NK-92 (cell line): ENCODE measurements around the gene TMEFF2.
"Not testable (repeated sequence)": the region's sequence is repeated elsewhere in the genome, so short reads cannot be mapped to it uniquely, and the experiment has no call there.

Experiments
- DNase-seq: peaks from one replicate; lab custom pipeline; 2025; ENCODE audit not compliant: unreplicated experiment; lab: John Stamatoyannopoulos, UW

The TMEFF2 gene

GRCh38 chr2:192132604-192133003 is 62.1 kb downstream of the TMEFF2 start:
- DNase-seq, result not testable (repeated sequence)

GRCh38 chr2:192130312-192130711 is 64.4 kb downstream of the TMEFF2 start:
- not testable (repeated sequence) for DNase-seq

GRCh38 chr2:192128655-192129054 is 66.1 kb downstream of the TMEFF2 start:
- no peak for DNase-seq

GRCh38 chr2:192127434-192127833 is 67.3 kb downstream of the TMEFF2 start:
- no peak for DNase-seq

GRCh38 chr2:192126912-192127311 is 67.8 kb downstream of the TMEFF2 start:
- no peak for DNase-seq

DNA sequence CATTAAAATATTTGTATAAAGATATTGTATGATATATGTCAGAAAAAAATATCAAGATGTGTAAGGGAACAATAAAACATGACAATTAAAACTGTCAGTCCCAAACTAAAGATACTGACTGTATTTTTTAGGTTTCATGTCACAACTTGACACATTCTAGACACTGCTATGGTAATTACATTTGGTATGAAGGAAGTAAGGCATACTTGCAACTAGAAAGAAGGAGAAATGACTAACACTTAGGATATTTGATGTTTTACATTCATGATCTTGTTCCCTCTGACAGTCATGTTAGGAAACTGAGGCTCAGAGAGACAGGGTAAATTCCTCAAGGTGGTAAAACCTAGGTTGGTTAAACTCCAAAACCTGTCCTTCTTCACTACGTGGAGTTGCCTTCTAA is 68.3 kb downstream of the TMEFF2 start:
- no peak for DNase-seq

- no peak for DNase-seq
Observed at GRCh38 chr2:192124571-192124970, 70.2 kb downstream of the TMEFF2 start.

GRCh38 chr2:192123847-192124246 is 70.9 kb downstream of the TMEFF2 start:
- DNase-seq, result no peak

DNA sequence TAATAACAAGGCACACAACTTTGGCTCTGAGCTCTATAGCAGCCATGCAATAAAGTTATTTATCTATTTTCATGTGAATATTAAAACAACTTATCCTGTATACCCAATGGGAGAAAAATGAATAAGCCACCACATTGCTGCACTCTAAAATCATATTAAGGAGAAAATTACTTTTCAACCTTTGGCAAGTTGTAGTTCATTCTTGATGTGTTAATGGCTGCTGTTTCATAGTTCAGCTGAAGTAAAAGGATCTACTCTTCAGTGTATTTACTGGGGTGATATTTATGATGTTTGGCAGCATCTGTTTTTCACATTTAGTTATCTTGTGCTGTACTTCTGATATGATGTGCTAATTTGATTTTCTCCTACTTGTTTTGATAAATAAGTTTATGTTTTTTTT is 71.8 kb downstream of the TMEFF2 start:
- no peak for DNase-seq

- DNase-seq, result no peak
Observed at GRCh38 chr2:192122141-192122540, 72.6 kb downstream of the TMEFF2 start.

GRCh38 chr2:192119536-192119935 is 75.2 kb downstream of the TMEFF2 start:
- DNase-seq, result no peak

DNA sequence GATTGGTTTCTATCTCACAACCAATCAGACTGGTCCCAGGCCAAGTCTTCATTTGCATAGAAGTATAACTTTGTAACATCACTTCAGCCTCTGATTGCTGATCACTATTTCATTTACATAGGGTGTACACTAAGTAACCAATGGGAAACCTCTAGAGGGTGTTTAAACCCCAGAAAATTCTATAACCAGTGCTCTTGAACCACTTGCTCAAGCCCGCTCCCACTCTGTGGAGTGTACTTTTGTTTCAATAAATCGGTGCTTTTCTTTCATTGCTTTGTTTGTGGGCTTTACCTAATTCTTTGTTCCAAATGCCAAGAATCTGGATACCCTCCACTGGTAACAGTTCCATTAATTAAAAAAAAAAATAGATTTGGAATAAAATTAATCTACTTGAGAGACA is 77.0 kb downstream of the TMEFF2 start:
- DNase-seq, result no peak

DNA sequence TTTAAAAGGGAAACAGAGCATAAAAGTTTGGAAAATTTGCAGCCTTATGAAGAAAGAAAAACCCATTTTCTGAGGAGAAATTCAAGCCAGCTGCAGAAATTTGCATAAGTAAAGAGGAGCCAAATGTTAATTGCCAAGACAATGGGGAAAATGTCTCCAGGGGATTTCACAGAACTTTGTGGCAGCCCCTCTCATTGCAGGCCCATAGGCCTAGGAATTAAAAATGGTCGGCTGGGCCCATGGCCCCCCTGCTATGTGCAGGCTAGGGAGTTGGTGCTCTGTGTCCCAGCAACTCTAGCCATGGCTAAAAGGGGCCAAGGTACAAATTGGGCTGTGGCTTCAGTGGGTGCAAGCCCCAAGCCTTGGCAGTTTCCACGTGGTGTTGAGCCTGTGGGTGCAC is 83.2 kb downstream of the TMEFF2 start:
- not testable (repeated sequence) for DNase-seq

- DNase-seq, result no peak
Observed at GRCh38 chr2:192099742-192100141, 95.0 kb downstream of the TMEFF2 start.

DNA sequence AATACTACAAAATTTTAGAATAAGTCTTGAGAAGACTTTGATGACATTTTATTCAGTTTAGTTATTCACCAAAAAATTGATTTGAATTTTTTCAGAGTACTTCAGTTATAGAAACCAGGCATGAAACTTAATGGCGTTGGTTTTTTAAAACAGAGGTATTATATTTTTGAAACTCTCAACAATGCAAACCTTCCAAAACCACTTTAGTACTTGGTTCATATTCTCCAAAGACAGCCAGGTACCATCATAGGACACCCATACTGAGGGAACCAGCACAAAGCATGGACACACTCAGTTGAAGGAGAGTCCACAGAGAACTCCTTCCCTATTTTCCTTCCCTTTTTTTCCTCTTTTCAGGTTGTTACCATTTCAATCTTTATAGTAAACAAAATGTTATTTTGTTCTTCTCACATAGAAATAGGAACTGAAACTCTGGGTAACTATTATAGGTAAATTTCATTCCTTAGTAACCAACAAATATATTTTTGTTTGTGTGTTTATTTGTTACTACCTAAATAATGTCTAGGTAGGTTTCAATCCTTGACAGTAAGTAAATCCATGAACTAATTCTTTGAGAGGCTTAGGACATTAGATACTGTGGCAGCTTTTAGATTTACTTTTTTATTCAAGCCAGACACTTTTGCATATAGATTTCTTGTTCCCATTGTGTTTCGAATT is 95.8 kb downstream of the TMEFF2 start:
- DNase-seq, result no peak

DNA sequence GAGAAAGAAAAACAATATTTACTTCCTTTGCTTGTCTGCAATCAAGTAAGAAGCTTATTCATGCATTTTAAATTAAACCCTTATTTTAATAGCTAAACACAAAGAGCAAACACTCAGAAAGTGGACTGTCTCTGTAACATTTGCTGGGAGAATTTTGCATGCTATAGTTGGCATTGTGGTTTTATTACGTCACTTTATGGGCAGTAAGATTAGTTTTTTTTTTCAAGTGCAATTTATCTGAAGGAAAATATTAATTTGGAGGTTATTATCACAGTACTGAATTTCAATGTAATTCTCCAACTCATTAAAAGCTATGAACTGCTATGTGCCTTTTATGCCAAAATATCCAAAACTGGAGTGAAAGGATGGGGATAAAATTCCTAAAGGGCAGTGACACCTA is 103.3 kb downstream of the TMEFF2 start:
- no peak for DNase-seq

DNA sequence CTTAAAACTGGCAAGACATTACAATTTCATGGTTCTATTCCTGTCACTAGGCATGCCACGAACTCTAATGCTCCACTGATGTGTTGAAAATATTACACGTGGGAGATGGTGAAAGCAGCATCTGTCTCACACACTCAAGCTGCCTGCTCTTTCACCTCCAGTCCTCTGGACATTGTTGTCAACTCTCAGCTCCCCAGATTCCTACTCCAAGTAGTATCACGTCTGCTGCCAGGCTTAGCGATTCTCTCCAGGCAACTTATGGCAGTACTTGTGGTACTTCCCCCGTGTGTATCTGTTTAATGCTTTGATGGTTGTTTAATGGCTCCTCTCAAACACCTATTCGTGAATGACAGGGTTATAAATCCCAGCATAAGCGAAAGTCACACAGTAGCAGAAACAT is 103.8 kb downstream of the TMEFF2 start:
- DNase-seq, result no peak

- DNase-seq, result no peak
Observed at GRCh38 chr2:192087398-192087958, 107.3 kb downstream of the TMEFF2 start.

GRCh38 chr2:192082121-192082520 is 112.6 kb downstream of the TMEFF2 start:
- DNase-seq, result no peak

GRCh38 chr2:192080096-192080495 is 114.6 kb downstream of the TMEFF2 start:
- DNase-seq, result not testable (repeated sequence)

- no peak for DNase-seq
Observed at GRCh38 chr2:192073878-192074277, 120.9 kb downstream of the TMEFF2 start.

GRCh38 chr2:192072778-192073177 is 122.0 kb downstream of the TMEFF2 start:
- DNase-seq, result no peak

DNA sequence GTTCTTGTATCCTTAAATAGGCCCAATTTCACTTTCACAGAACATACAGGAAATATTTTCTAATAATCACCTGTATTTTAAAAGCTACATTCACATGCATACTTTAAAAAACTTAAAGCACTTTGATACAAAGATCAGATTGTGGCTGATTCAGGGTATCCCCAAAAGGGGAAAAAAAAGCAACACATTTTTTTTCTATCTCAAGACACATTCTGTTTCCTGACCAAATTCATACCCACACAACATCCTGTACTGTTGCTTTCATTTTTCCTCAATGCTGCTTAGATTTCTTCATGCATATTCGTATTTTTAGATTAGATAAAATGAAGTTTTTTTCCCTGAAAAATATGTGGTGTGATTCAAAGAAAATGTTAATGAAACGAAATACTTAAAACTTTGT is 122.5 kb downstream of the TMEFF2 start:
- no peak for DNase-seq
